Neural crest cell (in vitro differentiated cells): ENCODE measurements around the gene CACNG7. TPM values are rescaled to one million over a fixed set of nuclear protein-coding genes. Genes with fewer than 3 reads are reported as not detected.

Source experiments
- DNase-seq: peaks from one replicate; pipeline ENCODE4 v3.0.0; 2021; ENCODE audit warnings: low read depth, mixed read lengths, low spot score
- H3K27ac Mint-ChIP-seq: one replicate; pipeline ENCODE4 v1.8.0; 2021; ENCODE audit warnings: mild to moderate bottlenecking, mixed read lengths; ENCODE audit not compliant: unreplicated experiment
- H3K27me3 Mint-ChIP-seq: 2 replicates; pipeline ENCODE4 v1.8.0; 2021; ENCODE audit warnings: low read depth, mild to moderate bottlenecking, mixed read lengths
- H3K36me3 Mint-ChIP-seq: 2 replicates; pipeline ENCODE4 v1.8.0; 2021; ENCODE audit warnings: low read depth, mild to moderate bottlenecking, mixed read lengths
- H3K4me1 Mint-ChIP-seq: 2 replicates; pipeline ENCODE4 v1.8.0; 2021; ENCODE audit warnings: mixed read lengths
- H3K4me3 Mint-ChIP-seq: one replicate; pipeline ENCODE4 v1.8.0; 2021; ENCODE audit warnings: mild to moderate bottlenecking, mixed read lengths
- H3K9me3 Mint-ChIP-seq: 2 replicates; pipeline ENCODE4 v1.8.0; 2021; ENCODE audit warnings: mixed read lengths
- CTCF ChIP-seq: fragments of 200-600 bp; sonication (generic); conservative IDR thresholded peaks from 2 replicates; pipeline ENCODE4 v1.5.0; 2021; ENCODE audit warnings: antibody characterized with exemption, mild to moderate bottlenecking
- long read RNA-seq: library from polyadenylated mRNA; unstranded; transcript quantifications from one replicate; pipeline ENCODE4 v2.0.0, GENCODE V29; 2020
- total RNA-seq: library from RNA; stranded (reverse); gene quantifications from 2 replicates; pipeline ENCODE4 v1.2.1, GENCODE V29; 2021

Gene CACNG7
- 25.3 and 26.4 TPM in 2 replicates for total RNA-seq
- long read RNA-seq, result 0 reads

GRCh38 chr19:53908935-53909415, at the start of gene CACNG7:
Gene CACNG7 (plus strand): TSS chr19:53909278. CDS start chr19:53912832, 3,554 bp downstream.
- no peak for TF ChIP-seq CTCF
- Mint-ChIP-seq H3K9me3 (no peaks in the 10 kb centered on the region), H3K27ac (peak within 1 kb of the TSS; percentile 65), H3K4me3 (peak within 1 kb of the TSS; percentile 87), H3K27me3 (peaks cover 81% of the 10 kb centered on the region), H3K36me3 (no peaks in the 10 kb centered on the region), H3K4me1 (peaks cover 27% of the 10 kb centered on the region)
- no peak for DNase-seq

GRCh38 chr19:53864308-53864836, 44.7 kb upstream of the CACNG7 start:
- H3K9me3 Mint-ChIP-seq, result no peaks in the 10 kb centered on the region
- TF ChIP-seq CTCF, result no peak
- DNase-seq, result no peak
- no peaks in the 10 kb centered on the region for H3K36me3 Mint-ChIP-seq
- peak overlapping the region; percentile 44 for H3K4me3 Mint-ChIP-seq
- H3K27me3 Mint-ChIP-seq, result peaks cover 35% of the 10 kb centered on the region
- H3K27ac Mint-ChIP-seq, result no peak overlapping the region
- H3K4me1 Mint-ChIP-seq, result peaks cover 34% of the 10 kb centered on the region

- Mint-ChIP-seq H3K27ac (peak overlapping the region; percentile 57), H3K4me1 (peaks cover 37% of the 10 kb centered on the region), H3K9me3 (no peaks in the 10 kb centered on the region), H3K36me3 (no peaks in the 10 kb centered on the region), H3K27me3 (peaks cover 35% of the 10 kb centered on the region), H3K4me3 (peak overlapping the region; percentile 82)
- no peak for DNase-seq
- no peak for TF ChIP-seq CTCF
Measured at GRCh38 chr19:53865523-53865917, 43.6 kb upstream of the CACNG7 start.

GRCh38 chr19:53865918-53866864, 42.9 kb upstream of the CACNG7 start:
- Mint-ChIP-seq H3K4me3 (peak overlapping the region; percentile 91), H3K4me1 (peaks cover 38% of the 10 kb centered on the region), H3K27ac (peak overlapping the region; percentile 99), H3K27me3 (peaks cover 35% of the 10 kb centered on the region), H3K36me3 (no peaks in the 10 kb centered on the region), H3K9me3 (no peaks in the 10 kb centered on the region)
- no peak for TF ChIP-seq CTCF
- DNase-seq, result peak; percentile 46

GRCh38 chr19:53866865-53867224, 42.2 kb upstream of the CACNG7 start:
- DNase-seq, result no peak

More at GRCh38 chr19:53866865-53867224, 42.2 kb upstream of the CACNG7 start:
- TF ChIP-seq CTCF, result no peak
- peaks cover 35% of the 10 kb centered on the region for H3K27me3 Mint-ChIP-seq
- H3K9me3 Mint-ChIP-seq, result no peaks in the 10 kb centered on the region
- peaks cover 38% of the 10 kb centered on the region for H3K4me1 Mint-ChIP-seq
- no peaks in the 10 kb centered on the region for H3K36me3 Mint-ChIP-seq
- H3K27ac Mint-ChIP-seq, result peak overlapping the region; percentile 99
- H3K4me3 Mint-ChIP-seq, result peak overlapping the region; percentile 91
